H1 (cell line): ENCODE results near the gene C3orf18. TPM values are rescaled to one million over a fixed set of nuclear protein-coding genes. Genes with fewer than 3 reads are reported as not detected.

ENCODE experiments used
- EP300 ChIP-seq, 2 experiments: IDR thresholded peaks; 1 replicate in 1 of 2; 2 replicates in 1 of 2; pipeline ENCODE4 v1.6.1; 2011 to 2012; ENCODE audit warnings: low read depth in 2 of 2, low read length in 2 of 2, mild to moderate bottlenecking in 2 of 2, borderline replicate concordance in 1 of 2, inconsistent platforms in 1 of 2, moderate library complexity in 1 of 2
- polyA plus RNA-seq, 7 experiments: library from polyadenylated mRNA; depleted of rRNA in 3 of 7; stranded (reverse) in 5 of 7; unstranded in 2 of 7; fragments of >200 nt in 5 of 7; fragments of 200-250 nt in 2 of 7; gene quantifications; 1 replicate in 5 of 7; 2 replicates in 1 of 7; 4 replicates in 1 of 7; pipeline versions ENCODE4 v1.2.1 to v1.2.3, GENCODE V29; 2011 to 2013; ENCODE audit warnings: missing spikeins in 2 of 7, mixed read lengths in 2 of 7
- total RNA-seq: library from RNA; stranded (reverse); fragmentation: NEBNext Ultra II Directional; extraction: Animal tissue kit (Norgen Biotek cat#: 25700); gene quantifications from 2 replicates; pipeline ENCODE4 v1.2.1, GENCODE V29; 2021
- TF ChIP-seq, protein P1 (sequence below): IDR thresholded peaks from 2 replicates; pipeline ENCODE4 v1.6.1; 2012; ENCODE audit warnings: low read length, inconsistent platforms

C3orf18 gene
- total and polyA plus RNA-seq, 2 of the 8 experiments (the other 6 are each of a cell fraction or from before 2014, with no cell fraction given), result 7.5 to 15.0 TPM

DNA sequence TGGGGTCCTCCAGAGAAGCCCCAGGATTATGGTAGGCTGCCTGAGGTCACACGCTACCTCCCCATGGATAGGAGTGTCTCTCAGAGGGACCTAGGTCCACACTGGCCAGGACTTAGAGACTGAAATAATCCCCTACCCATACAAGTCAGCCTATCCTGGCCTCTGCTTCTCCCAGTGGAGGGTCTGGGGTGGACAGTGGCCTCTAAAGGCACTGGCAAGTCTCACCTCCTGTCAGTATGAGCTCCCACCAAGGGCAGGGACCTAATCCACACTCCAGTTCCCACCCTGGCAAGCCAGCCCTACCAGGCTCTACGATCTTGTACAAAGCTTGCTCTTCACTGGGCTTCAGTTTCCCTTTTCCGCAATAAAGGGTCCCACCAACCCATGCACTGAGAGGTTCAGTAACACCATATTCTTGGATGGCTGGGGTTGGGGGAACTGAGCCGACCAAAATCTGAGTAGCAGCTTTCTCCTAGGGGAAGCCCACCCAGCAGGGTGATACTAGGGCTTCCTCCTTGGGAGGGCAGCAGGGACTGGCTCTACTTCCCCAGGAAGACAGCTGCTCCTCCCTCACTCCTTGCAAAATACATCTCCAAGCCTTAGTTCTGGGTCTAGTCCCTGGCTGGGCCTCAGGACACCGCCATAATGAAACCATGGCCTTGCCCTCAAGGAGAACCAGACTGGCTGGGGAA is 41.7 kb upstream of the C3orf18 start (continued):
- TF ChIP-seq, protein P1, sequence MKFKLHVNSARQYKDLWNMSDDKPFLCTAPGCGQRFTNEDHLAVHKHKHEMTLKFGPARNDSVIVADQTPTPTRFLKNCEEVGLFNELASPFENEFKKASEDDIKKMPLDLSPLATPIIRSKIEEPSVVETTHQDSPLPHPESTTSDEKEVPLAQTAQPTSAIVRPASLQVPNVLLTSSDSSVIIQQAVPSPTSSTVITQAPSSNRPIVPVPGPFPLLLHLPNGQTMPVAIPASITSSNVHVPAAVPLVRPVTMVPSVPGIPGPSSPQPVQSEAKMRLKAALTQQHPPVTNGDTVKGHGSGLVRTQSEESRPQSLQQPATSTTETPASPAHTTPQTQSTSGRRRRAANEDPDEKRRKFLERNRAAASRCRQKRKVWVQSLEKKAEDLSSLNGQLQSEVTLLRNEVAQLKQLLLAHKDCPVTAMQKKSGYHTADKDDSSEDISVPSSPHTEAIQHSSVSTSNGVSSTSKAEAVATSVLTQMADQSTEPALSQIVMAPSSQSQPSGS, result no peak
- TF ChIP-seq EP300 (IDR thresholded peaks at IDR 0.05; ENCODE audit: borderline replicate concordance in 1 of 2, low read depth in 2 of 2, low read length in 2 of 2), result no peak
